Endothelial cell of umbilical vein (primary cell): Measurements from ENCODE around the gene HYAL2. TPM values are rescaled to one million over a fixed set of nuclear protein-coding genes. Genes with fewer than 3 reads are reported as not detected.

Experiments
- BruUV-seq: library from RNA; stranded (reverse); fragments of 400-500 nt; replicated peaks from 2 replicates; lab custom pipeline; 2021; lab: Mats Ljungman, UMichigan
- CTCF ChIA-PET: fragments of 300-600, 350-600 bp; sonication (Branson Sonifier 250); formaldehyde crosslinking; loops from one replicate; lab custom pipeline; 2021; ENCODE audit warnings: antibody characterized with exemption, inconsistent platforms; lab: Charles Lee
- POLR2A ChIA-PET: fragments of 300-600, 350-600 bp; sonication (Branson Sonifier 250); formaldehyde crosslinking; loops from one replicate; lab custom pipeline; 2021; ENCODE audit warnings: antibody characterized with exemption, inconsistent platforms; lab: Charles Lee
- DNase-seq: peaks from one replicate; pipeline ENCODE4 v3.0.0-alpha.2; 2011; ENCODE audit warnings: low read depth, low spot score
- FAIRE-seq: peaks from 2 replicates; lab custom pipeline; 2011; peaks lifted over from hg19 to GRCh38; lab: Jason Lieb, UNC
- H2AFZ ChIP-seq: 2 replicates; pipeline ENCODE4 v1.6.0; 2012; ENCODE audit warnings: low read depth, low read length, control low read depth, inconsistent platforms
- H3K27ac ChIP-seq: 2 replicates; pipeline ENCODE4 v1.5.1; 2011; ENCODE audit warnings: low read depth, mild to moderate bottlenecking, control low read depth, low read length, moderate library complexity; ENCODE audit not compliant: insufficient read depth
- H3K27me3 ChIP-seq, 2 experiments: 2 replicates each; pipeline versions ENCODE4 v1.6.0 to v1.6.1; 2011; ENCODE audit warnings: low read length in 2 of 2, mixed read lengths in 1 of 2; ENCODE audit not compliant: control insufficient read depth in 2 of 2, insufficient read depth in 2 of 2
- H3K36me3 ChIP-seq, 2 experiments: 2 replicates in 1 of 2; 3 replicates in 1 of 2; pipeline ENCODE4 v1.5.1; 2011; ENCODE audit warnings: low read length in 2 of 2, mild to moderate bottlenecking in 1 of 2, moderate library complexity in 1 of 2; ENCODE audit not compliant: control insufficient read depth in 2 of 2, insufficient read depth in 2 of 2; ENCODE audit errors: extremely low read depth in 1 of 2
- H3K4me1 ChIP-seq: 3 replicates; pipeline ENCODE4 v1.5.1; 2011; ENCODE audit warnings: mild to moderate bottlenecking, low read length; ENCODE audit not compliant: control insufficient read depth, insufficient read depth; ENCODE audit errors: extremely low read depth
- H3K4me2 ChIP-seq: 2 replicates; pipeline ENCODE4 v1.6.1; 2011; ENCODE audit warnings: low read length, control low read depth, mixed read lengths; ENCODE audit not compliant: insufficient read depth
- H3K4me3 ChIP-seq, 3 experiments: fragments of 200-600 bp in 1 of 3; sonication (generic), shearing (Covaris generic) in 1 of 3; replicated peaks in 1 of 3; 2 replicates each; pipeline ENCODE4 v1.5.1; 2011 to 2016; ENCODE audit warnings: control low read depth in 3 of 3, low read length in 3 of 3, mild to moderate bottlenecking in 2 of 3, inconsistent platforms in 1 of 3, low read depth in 1 of 3, moderate library complexity in 1 of 3; ENCODE audit not compliant: insufficient read depth in 1 of 3
- H3K79me2 ChIP-seq: 2 replicates; pipeline ENCODE4 v1.6.0; 2012; ENCODE audit warnings: low read length, inconsistent platforms; ENCODE audit not compliant: control insufficient read depth, insufficient read depth
- H3K9ac ChIP-seq: replicated peaks from 2 replicates; pipeline ENCODE3; 2011; ENCODE audit warnings: low read length, control low read depth; ENCODE audit not compliant: insufficient read depth; ENCODE audit errors: extremely low read depth
- H3K9me1 ChIP-seq: replicated peaks from 3 replicates; pipeline ENCODE4 v1.6.0; 2011; ENCODE audit warnings: mild to moderate bottlenecking, low read length; ENCODE audit not compliant: control insufficient read depth, insufficient read depth; ENCODE audit errors: extremely low read depth
- H3K9me3 ChIP-seq: replicated peaks from 2 replicates; pipeline ENCODE4 v1.5.1; 2012; ENCODE audit warnings: low read length, inconsistent platforms; ENCODE audit not compliant: control insufficient read depth, insufficient read depth
- H4K20me1 ChIP-seq: replicated peaks from 2 replicates; pipeline ENCODE3; 2011; ENCODE audit warnings: mild to moderate bottlenecking, low read length; ENCODE audit not compliant: control insufficient read depth, insufficient read depth; ENCODE audit errors: extremely low read depth
- EZH2 ChIP-seq: IDR thresholded peaks from 2 replicates; pipeline ENCODE4 v1.6.1; 2012; ENCODE audit warnings: borderline replicate concordance, low read depth, mild to moderate bottlenecking, moderate library complexity, low read length, inconsistent platforms; ENCODE audit not compliant: severe bottlenecking
- GATA2 ChIP-seq: IDR thresholded peaks from 2 replicates; pipeline ENCODE4 v1.7.0; 2011; ENCODE audit warnings: low read depth, mild to moderate bottlenecking, moderate library complexity, mixed read lengths, low read length; ENCODE audit not compliant: insufficient read length, insufficient read depth
- JUN ChIP-seq: IDR thresholded peaks from 2 replicates; pipeline ENCODE4 v1.6.1; 2011; ENCODE audit warnings: borderline replicate concordance, low read depth; ENCODE audit not compliant: insufficient read length, insufficient read depth
- MYC ChIP-seq: IDR thresholded peaks from one replicate; pipeline ENCODE4 v1.6.1; 2011; ENCODE audit warnings: mild to moderate bottlenecking, low read depth, low read length
- POLR2A ChIP-seq: IDR thresholded peaks from 2 replicates; pipeline ENCODE4 v1.6.1; 2012; ENCODE audit warnings: low read depth, mild to moderate bottlenecking, control low read depth, low read length
- POLR2AphosphoS5 ChIP-seq: IDR thresholded peaks from 2 replicates; pipeline ENCODE4 v1.6.1; 2012; ENCODE audit warnings: low read depth, mild to moderate bottlenecking, control low read depth, low read length, moderate library complexity; ENCODE audit not compliant: insufficient read depth
- dilution Hi-C: fragments of 300-500 bp; cut with MboI; formaldehyde crosslinking; loops from one replicate; pipeline ENCODE4 v1.15.0; 2019; ENCODE audit warnings: low sequenced_read_pairs; ENCODE audit not compliant: extremely low pct_ligation_motif_present
- intact Hi-C: fragments of 100-400 bp; cut with micrococcal nuclease; formaldehyde crosslinking; loops from one replicate; pipeline ENCODE4 v1.10.0; 2022
- polyA plus RNA-seq, 4 experiments: library from polyadenylated mRNA; depleted of rRNA in 3 of 4; stranded (reverse) in 3 of 4; unstranded in 1 of 4; fragments of >200 nt; gene quantifications; 2 replicates each; pipeline versions ENCODE4 v1.2.1 to v1.2.3, GENCODE V29; 2011 to 2012; ENCODE audit warnings: missing spikeins in 1 of 4
- total RNA-seq: library from RNA; stranded (reverse); gene quantifications from 2 replicates; pipeline ENCODE4 v1.2.3, GENCODE V29; 2021
- TF ChIP-seq, protein P1 (sequence below): IDR thresholded peaks from 2 replicates; pipeline ENCODE4 v1.6.1; 2011; ENCODE audit not compliant: insufficient read depth, insufficient read length
- TF ChIP-seq, protein P2 (sequence below), 2 donors: IDR thresholded peaks; 1 replicate in 1 of 2; 2 replicates in 1 of 2; pipeline ENCODE4 v1.5.1; 2011; ENCODE audit warnings: low read length in 2 of 2, mild to moderate bottlenecking in 2 of 2, moderate library complexity in 2 of 2, control low read depth in 1 of 2, inconsistent platforms in 1 of 2, low read depth in 1 of 2; ENCODE audit not compliant: insufficient read depth in 1 of 2; ENCODE audit errors: extremely low read depth in 1 of 2

The HYAL2 gene
- total and polyA plus RNA-seq, 2 donors (not counting 3 experiments of a cell fraction or from before 2014, with no cell fraction given) = 266 to 970 TPM

DNA sequence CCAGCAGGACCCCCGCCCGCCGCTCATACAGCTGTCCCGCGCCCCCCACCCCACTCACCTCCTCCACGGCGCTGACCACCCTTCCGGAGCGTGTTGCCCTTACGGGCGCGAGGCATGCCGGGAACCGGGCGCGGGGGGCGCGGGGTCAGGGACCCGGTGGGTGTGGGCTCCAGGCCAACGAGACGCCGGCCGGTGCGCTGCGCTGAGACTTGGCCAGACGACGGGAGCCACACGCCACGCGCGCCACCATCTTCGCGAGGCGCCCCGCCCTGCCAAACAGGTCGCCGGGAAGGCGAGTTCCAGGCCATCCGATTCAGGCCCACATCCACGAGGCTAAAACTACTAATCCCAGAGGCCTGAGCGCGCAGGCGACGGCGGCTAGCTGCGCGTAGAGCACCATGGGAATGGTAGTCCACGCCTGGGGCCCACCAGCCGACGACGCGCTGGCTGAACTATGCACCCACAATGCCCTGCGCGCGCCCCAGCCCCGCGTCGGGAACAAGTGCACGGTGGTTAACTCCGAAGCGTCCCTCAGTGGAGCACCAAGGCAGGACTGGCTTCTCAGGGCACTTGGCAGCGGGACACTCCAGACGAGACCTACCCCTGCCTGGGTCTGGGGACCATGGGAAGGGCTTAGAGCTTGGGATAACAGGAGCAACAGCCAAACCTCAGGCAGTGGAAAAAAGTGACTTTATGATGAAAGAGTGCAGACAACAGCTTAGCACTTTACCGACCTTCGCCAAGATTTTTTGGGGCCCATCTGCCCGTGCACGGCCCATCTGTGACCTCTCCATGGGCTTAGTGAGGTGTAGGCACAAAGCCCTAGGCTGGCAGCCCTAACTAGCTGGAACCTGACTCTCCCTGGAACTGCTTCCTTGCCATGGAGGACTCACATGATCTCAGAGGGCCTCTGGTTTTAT lies 30.1 kb downstream of the HYAL2 start, which contains the start of gene IFRD2:
Gene IFRD2 (minus strand): TSS at position 271 of the 920 bp plus-strand sequence. CDS start 155 bp downstream, at position 116.
- dilution Hi-C loops = no loop called here
- TSS peak; percentile 56 for BruUV-seq
- intact Hi-C loops = loop anchor here (1.0 kb wide), 2 partner anchors 30 to 37 kb away; partner anchors contain the start of gene HYAL2
- ChIA-PET CTCF (interaction anchor here (1.5 to 2.4 kb wide), 4 partner anchors 14 to 46 kb away, joined by 5 to 18 read pairs (median 8); partner anchors contain the start of gene LSMEM2), POLR2A (interaction anchor here (1.4 kb wide), 1 partner anchor 36 kb away, joined by 4 read pairs; the partner anchor contains the start of gene TUSC2)
- peaks cover 27% of the 10 kb centered on the region for H3K79me2 ChIP-seq
- no peaks in the 10 kb centered on the region for H4K20me1 ChIP-seq
- peak within 1 kb of the TSS; percentile 79 for H3K4me2 ChIP-seq
- no peaks in the 10 kb centered on the region for H3K27me3 ChIP-seq
- H3K9me3 ChIP-seq = no peaks in the 10 kb centered on the region
- H3K9ac ChIP-seq = peak within 1 kb of the TSS; percentile 66
- H2AFZ ChIP-seq = peak within 1 kb of the TSS; percentile 47
- H3K4me1 ChIP-seq = peaks cover 11% of the 10 kb centered on the region
- peak; percentile 98 for DNase-seq
- TF ChIP-seq, protein P1, sequence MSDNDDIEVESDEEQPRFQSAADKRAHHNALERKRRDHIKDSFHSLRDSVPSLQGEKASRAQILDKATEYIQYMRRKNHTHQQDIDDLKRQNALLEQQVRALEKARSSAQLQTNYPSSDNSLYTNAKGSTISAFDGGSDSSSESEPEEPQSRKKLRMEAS = peak; percentile 87
- TF ChIP-seq POLR2A (peak; percentile 81), JUN (no peak), EZH2 (no peak), POLR2AphosphoS5 (peak; percentile 81), MYC (peak; percentile 62), GATA2 (no peak)
- TF ChIP-seq, protein P2, sequence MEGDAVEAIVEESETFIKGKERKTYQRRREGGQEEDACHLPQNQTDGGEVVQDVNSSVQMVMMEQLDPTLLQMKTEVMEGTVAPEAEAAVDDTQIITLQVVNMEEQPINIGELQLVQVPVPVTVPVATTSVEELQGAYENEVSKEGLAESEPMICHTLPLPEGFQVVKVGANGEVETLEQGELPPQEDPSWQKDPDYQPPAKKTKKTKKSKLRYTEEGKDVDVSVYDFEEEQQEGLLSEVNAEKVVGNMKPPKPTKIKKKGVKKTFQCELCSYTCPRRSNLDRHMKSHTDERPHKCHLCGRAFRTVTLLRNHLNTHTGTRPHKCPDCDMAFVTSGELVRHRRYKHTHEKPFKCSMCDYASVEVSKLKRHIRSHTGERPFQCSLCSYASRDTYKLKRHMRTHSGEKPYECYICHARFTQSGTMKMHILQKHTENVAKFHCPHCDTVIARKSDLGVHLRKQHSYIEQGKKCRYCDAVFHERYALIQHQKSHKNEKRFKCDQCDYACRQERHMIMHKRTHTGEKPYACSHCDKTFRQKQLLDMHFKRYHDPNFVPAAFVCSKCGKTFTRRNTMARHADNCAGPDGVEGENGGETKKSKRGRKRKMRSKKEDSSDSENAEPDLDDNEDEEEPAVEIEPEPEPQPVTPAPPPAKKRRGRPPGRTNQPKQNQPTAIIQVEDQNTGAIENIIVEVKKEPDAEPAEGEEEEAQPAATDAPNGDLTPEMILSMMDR (IDR thresholded peaks at IDR 0.05; ENCODE audit: extremely low read depth in 1 of 2, insufficient read depth in 1 of 2, low read depth in 1 of 2, low read length in 2 of 2) = peak in 1 of 2 donors; percentile 6
- H3K36me3 ChIP-seq = peaks cover 3 to 25% of the 10 kb centered on the region in 2 experiments
- peak within 1 kb of the TSS; percentile 70 to 84 (median 76) for H3K4me3 ChIP-seq
- peak within 1 kb of the TSS; percentile 53 for H3K27ac ChIP-seq
- peak; percentile 100 for FAIRE-seq
- H3K9me1 ChIP-seq = no peaks in the 10 kb centered on the region
